HG03460 (cell line): Measurements from ENCODE around the gene ENPP1.

Experiments
- ATAC-seq: cut with Tn5 transposase; IDR thresholded peaks from one replicate; pipeline ENCODE4 v1.9.1; 2021; ENCODE audit not compliant: unreplicated experiment

ENPP1 gene

GRCh38 chr6:131784561-131784960 is 23.3 kb upstream of the ENPP1 start:
- ATAC-seq: no peak

GRCh38 chr6:131787079-131787478 is 20.7 kb upstream of the ENPP1 start:
- no peak for ATAC-seq

- ATAC-seq: no peak
These were observed 19.8 kb upstream of the ENPP1 start for GRCh38 chr6:131787766-131788712.

GRCh38 chr6:131789219-131789618 is 18.6 kb upstream of the ENPP1 start:
- no peak for ATAC-seq

- ATAC-seq: no peak
These were observed 16.3 kb upstream of the ENPP1 start for GRCh38 chr6:131791476-131791875.

- no peak for ATAC-seq
These were observed 15.7 kb upstream of the ENPP1 start for GRCh38 chr6:131792091-131792496.

GRCh38 chr6:131795366-131795765 is 12.5 kb upstream of the ENPP1 start:
- no peak for ATAC-seq

GRCh38 chr6:131802347-131802746 is 5.5 kb upstream of the ENPP1 start:
- ATAC-seq: no peak

- ATAC-seq: no peak
These were observed 4.6 kb upstream of the ENPP1 start for GRCh38 chr6:131803007-131803769.

GRCh38 chr6:131804131-131804530 is 3.7 kb upstream of the ENPP1 start:
- ATAC-seq: no peak

- no peak for ATAC-seq
These were observed 538 bp upstream of the ENPP1 start for GRCh38 chr6:131807321-131807643.

GRCh38 chr6:131808460-131809269 is 845 bp downstream of the ENPP1 start:
- ATAC-seq: no peak

- ATAC-seq: no peak
These were observed 3.7 kb downstream of the ENPP1 start for GRCh38 chr6:131811500-131811899.

GRCh38 chr6:131813991-131814390 is 6.2 kb downstream of the ENPP1 start:
- no peak for ATAC-seq

GRCh38 chr6:131816869-131817268 is 9.0 kb downstream of the ENPP1 start:
- ATAC-seq: no peak

- no peak for ATAC-seq
These were observed 11.8 kb downstream of the ENPP1 start for GRCh38 chr6:131819572-131820124.

GRCh38 chr6:131821010-131821807 is 13.4 kb downstream of the ENPP1 start:
- ATAC-seq: no peak

GRCh38 chr6:131822119-131822518 is 14.3 kb downstream of the ENPP1 start:
- no peak for ATAC-seq

- ATAC-seq: no peak
These were observed 15.6 kb downstream of the ENPP1 start for GRCh38 chr6:131823276-131823902.

- ATAC-seq: no peak
These were observed 18.1 kb downstream of the ENPP1 start for GRCh38 chr6:131825946-131826345.
